ENCODE measurements around the gene TMEM88. TPM values are rescaled to one million over a fixed set of nuclear protein-coding genes. Genes with fewer than 3 reads are reported as not detected.

The TMEM88 gene
- total RNA-seq, 1 donor from 2014 or later: 12.0 TPM

DNA sequence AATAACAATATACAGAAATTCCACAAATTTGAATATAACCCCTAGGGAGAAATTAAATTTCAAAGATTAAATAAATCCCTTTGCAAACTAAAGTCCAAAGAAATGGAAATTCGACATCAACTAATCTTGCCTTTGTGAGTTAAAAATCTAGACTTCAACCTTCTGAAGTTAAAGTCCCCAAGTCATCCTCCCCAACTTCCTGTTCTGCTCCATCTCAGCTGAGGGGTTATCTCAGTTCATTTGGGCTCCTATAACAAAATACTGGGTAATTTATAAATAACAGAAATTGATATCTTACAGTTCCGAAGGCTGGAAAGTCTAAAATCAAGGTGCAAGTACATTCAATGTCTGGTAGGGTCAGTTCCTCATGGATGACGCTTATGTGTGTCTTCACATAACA is 43.6 kb upstream of the TMEM88 start:
- DNase-seq (no peak), ATAC-seq (no peak)
- Histone ChIP-seq H3K9me3 (no peaks in the 10 kb centered on the region), H3K27ac (no peak overlapping the region), H3K36me3 (no peaks in the 10 kb centered on the region), H3K27me3 (ENCODE audit: low read depth) (no peaks in the 10 kb centered on the region), H3K4me3 (no peak overlapping the region), H3K4me1 (no peaks in the 10 kb centered on the region)
- TF ChIP-seq, protein P1, sequence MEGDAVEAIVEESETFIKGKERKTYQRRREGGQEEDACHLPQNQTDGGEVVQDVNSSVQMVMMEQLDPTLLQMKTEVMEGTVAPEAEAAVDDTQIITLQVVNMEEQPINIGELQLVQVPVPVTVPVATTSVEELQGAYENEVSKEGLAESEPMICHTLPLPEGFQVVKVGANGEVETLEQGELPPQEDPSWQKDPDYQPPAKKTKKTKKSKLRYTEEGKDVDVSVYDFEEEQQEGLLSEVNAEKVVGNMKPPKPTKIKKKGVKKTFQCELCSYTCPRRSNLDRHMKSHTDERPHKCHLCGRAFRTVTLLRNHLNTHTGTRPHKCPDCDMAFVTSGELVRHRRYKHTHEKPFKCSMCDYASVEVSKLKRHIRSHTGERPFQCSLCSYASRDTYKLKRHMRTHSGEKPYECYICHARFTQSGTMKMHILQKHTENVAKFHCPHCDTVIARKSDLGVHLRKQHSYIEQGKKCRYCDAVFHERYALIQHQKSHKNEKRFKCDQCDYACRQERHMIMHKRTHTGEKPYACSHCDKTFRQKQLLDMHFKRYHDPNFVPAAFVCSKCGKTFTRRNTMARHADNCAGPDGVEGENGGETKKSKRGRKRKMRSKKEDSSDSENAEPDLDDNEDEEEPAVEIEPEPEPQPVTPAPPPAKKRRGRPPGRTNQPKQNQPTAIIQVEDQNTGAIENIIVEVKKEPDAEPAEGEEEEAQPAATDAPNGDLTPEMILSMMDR (IDR thresholded peaks at IDR 0.05): no peak
- intact Hi-C loops (cut with DNase I): no loop called here

DNA sequence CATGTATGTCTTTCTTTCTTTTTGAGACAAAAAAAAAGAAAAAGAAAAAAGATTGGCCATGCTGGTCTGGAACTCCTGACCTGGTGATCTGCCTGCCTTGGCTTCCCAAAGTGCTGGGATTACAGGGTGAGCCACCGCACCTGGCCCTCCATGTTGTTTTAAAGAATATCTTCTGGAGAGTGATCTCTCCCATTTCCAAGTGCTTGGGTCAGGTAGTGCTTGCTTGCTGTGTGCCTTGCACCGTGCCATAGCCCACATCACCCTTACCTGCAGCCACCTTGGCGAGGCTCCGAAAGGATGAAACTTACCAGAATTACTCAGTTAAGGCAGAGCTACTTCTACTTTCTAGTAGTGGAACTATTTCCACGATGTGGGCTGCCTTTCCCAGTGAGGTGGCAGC is 39.9 kb upstream of the TMEM88 start:
- TF ChIP-seq, protein P1 (IDR thresholded peaks at IDR 0.05): no peak
- intact Hi-C loops (cut with DNase I): no loop called here
- no peak for ATAC-seq

DNA sequence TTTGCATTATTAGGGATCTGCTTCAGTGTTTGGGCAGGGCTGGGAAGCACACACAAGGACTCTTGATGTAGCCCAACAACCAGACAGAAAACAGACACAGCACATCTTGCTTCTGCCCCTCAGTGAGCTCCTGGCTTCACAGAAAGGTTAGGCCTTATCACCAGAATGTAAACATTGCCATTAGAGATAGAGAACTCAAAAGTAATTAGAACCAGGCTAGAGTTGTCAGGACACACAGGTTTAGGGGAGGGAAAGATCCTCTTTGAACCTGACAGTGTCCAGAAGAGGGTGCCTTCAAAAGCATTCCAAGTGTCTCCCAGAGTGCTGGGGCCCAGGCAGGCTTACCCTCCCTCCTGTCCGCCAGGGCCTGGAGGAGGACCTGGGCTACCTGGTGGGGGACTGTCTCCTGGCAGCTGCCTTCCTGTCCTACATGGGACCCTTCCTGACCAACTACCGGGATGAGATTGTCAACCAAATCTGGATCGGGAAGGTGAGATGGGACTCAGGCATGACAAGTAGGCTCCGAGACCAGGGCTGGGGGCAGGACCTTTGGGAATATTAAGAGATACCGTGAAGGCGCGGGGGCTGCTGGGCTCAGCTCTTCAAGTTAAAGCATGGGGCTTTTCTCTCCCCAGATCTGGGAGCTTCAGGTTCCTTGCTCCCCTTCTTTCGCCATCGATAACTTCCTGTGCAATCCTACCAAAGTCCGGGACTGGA is 37.8 kb upstream of the TMEM88 start:
- TF ChIP-seq, protein P1 (IDR thresholded peaks at IDR 0.05): no peak
- Histone ChIP-seq H3K36me3 (no peaks in the 10 kb centered on the region), H3K9me3 (no peaks in the 10 kb centered on the region), H3K27ac (no peak overlapping the region), H3K27me3 (ENCODE audit: low read depth) (no peaks in the 10 kb centered on the region), H3K4me3 (no peak overlapping the region), H3K4me1 (no peaks in the 10 kb centered on the region)
- intact Hi-C loops (cut with DNase I): no loop called here
- ATAC-seq (no peak), DNase-seq (no peak)

More for the DNA sequence above, 39.9 kb upstream of the TMEM88 start:
- Histone ChIP-seq H3K27ac (no peak overlapping the region), H3K36me3 (no peaks in the 10 kb centered on the region), H3K27me3 (ENCODE audit: low read depth) (no peaks in the 10 kb centered on the region), H3K9me3 (no peaks in the 10 kb centered on the region), H3K4me3 (no peak overlapping the region), H3K4me1 (no peaks in the 10 kb centered on the region)
- DNase-seq: no peak

- Histone ChIP-seq H3K4me1 (no peaks in the 10 kb centered on the region), H3K9me3 (no peaks in the 10 kb centered on the region), H3K36me3 (no peaks in the 10 kb centered on the region), H3K27me3 (ENCODE audit: low read depth) (no peaks in the 10 kb centered on the region), H3K27ac (no peak overlapping the region), H3K4me3 (no peak overlapping the region)
- intact Hi-C loops (cut with DNase I): no loop called here
- DNase-seq (no peak), ATAC-seq (no peak)
- TF ChIP-seq, protein P1 (IDR thresholded peaks at IDR 0.05): no peak
These were observed 37.3 kb upstream of the TMEM88 start for GRCh38 chr17:7817643-7817964.

GRCh38 chr17:7818026-7818425 is 36.8 kb upstream of the TMEM88 start:
- Histone ChIP-seq H3K27me3 (ENCODE audit: low read depth) (no peaks in the 10 kb centered on the region), H3K4me1 (no peaks in the 10 kb centered on the region), H3K36me3 (no peaks in the 10 kb centered on the region), H3K27ac (no peak overlapping the region), H3K4me3 (no peak overlapping the region), H3K9me3 (no peaks in the 10 kb centered on the region)
- ATAC-seq (no peak), DNase-seq (no peak)
- TF ChIP-seq, protein P1 (IDR thresholded peaks at IDR 0.05): no peak
- intact Hi-C loops (cut with DNase I): no loop called here
